ENCODE results near the gene SH3PXD2A. TPM values are rescaled to one million over a fixed set of nuclear protein-coding genes. Genes with fewer than 3 reads are reported as not detected.

Gene SH3PXD2A
- total and polyA plus RNA-seq, 9 of the 15 experiments (the other 6 are each of a cell fraction or from before 2014, with no cell fraction given): 0.41 to 9.3 (median 2.5) TPM

GRCh38 chr10:103798511-103798910, 56.9 kb downstream of the SH3PXD2A start:
- no peaks in the 10 kb centered on the region for H4K20me1 ChIP-seq (replicated peaks; ENCODE audit: control insufficient read depth, insufficient read depth, low read length)
- H3K9me1 ChIP-seq (ENCODE audit: control insufficient read depth, insufficient read depth, low read length): no peaks in the 10 kb centered on the region
- 9% methylated on average over 6 of the region's 7 CpGs for WGBS (ENCODE audit: insufficient coverage, low coverage, missing lambda C conversion rate)
- in situ Hi-C loops (cut with MboI): no loop called here
- CTCF ChIA-PET (ENCODE audit: low intra/inter-chr PET ratio): no interaction called here
- peaks cover 0 to 40% of the 10 kb centered on the region in 2 experiments; a peak in 2 of 5 replicates for H3K27me3 ChIP-seq (ENCODE audit: control insufficient read depth in 2 of 2, insufficient read depth in 2 of 2, low read length in 2 of 2)
- H3K4me3 ChIP-seq: no peak overlapping the region
- H3K9me3 ChIP-seq (replicated peaks; ENCODE audit: control insufficient read depth, insufficient read depth, low read depth, low read length): no peaks in the 10 kb centered on the region
- no peak overlapping the region for H3K27ac ChIP-seq (ENCODE audit: extremely low read depth, low read depth, low read length)
- H3K4me1 ChIP-seq (replicated peaks in 1 of 2; ENCODE audit: control insufficient read depth in 2 of 2, insufficient read depth in 2 of 2, low read length in 2 of 2): no peaks in the 10 kb centered on the region
- POLR2A ChIA-PET: no interaction called here
- DNase-seq (ENCODE audit: extremely low read depth in 1 of 4, low spot score in 3 of 4) (no peak), ATAC-seq (no peak), FAIRE-seq (no peak)
- no peak for TF ChIP-seq CHD7 (IDR thresholded peaks at IDR 0.05; ENCODE audit: low read depth, low read length)
- no peak for TF ChIP-seq NFE2 (IDR thresholded peaks at IDR 0.05; ENCODE audit: low read depth)
- no peak for TF ChIP-seq CHD2 (IDR thresholded peaks at IDR 0.05; ENCODE audit: low read depth, low read length)
- TF ChIP-seq SP1 (CRISPR knock-in tag; IDR thresholded peaks at IDR 0.05): no peak
- TF ChIP-seq TCFL5 (CRISPR knock-in tag; conservative IDR thresholded peaks at IDR 0.05): no peak
- no peak for TF ChIP-seq TCF7 (IDR thresholded peaks at IDR 0.05; ENCODE audit: borderline replicate concordance)
- no peak for TF ChIP-seq CCAR2 (IDR thresholded peaks at IDR 0.05; ENCODE audit: low read depth, low read length)
- no peak for TF ChIP-seq ZBED1 (IDR thresholded peaks at IDR 0.05)
- TF ChIP-seq ERF (CRISPR knock-in tag; IDR thresholded peaks at IDR 0.05): no peak
- TF ChIP-seq NCOA6 (IDR thresholded peaks at IDR 0.05): no peak
- TF ChIP-seq KAT2B (IDR thresholded peaks at IDR 0.05; ENCODE audit: low read depth, low read length): no peak
- TF ChIP-seq DIDO1 (tag; IDR thresholded peaks at IDR 0.05; ENCODE audit: low read depth): no peak
- no peak overlapping the region for H3K9ac ChIP-seq (ENCODE audit: insufficient read depth in 1 of 2, low read depth in 2 of 2, low read length in 2 of 2)
- no TSS peak for BruUV-seq (replicated peaks)
- no peak overlapping the region for H3K4me2 ChIP-seq (ENCODE audit: insufficient read depth, low read length)
- no peaks in the 10 kb centered on the region for H3K79me2 ChIP-seq (ENCODE audit: control insufficient read depth, insufficient read depth, low read length)
- intact Hi-C loops (cut with micrococcal nuclease): no loop called here
- H2AFZ ChIP-seq (ENCODE audit: low read depth, low read length): no peak overlapping the region
- H3K36me3 ChIP-seq (ENCODE audit: control insufficient read depth, insufficient read depth, low read length): no peaks in the 10 kb centered on the region

Measured in K562 (cell line).